Kidney (tissue), 14 donors: ENCODE results near the gene ATL1. TPM values are rescaled to one million over a fixed set of nuclear protein-coding genes. Genes with fewer than 3 reads are reported as not detected.

Experiments used
- DNase-seq, 5 donors: peaks; one replicate each; pipeline ENCODE4 v3.0.0-alpha.2; 2013 to 2020
- FAIRE-seq: peaks from 2 replicates; lab custom pipeline; 2012; peaks lifted over from hg19 to GRCh38; lab: Jason Lieb, UNC
- H3K27ac ChIP-seq, 2 donors: one replicate each; pipeline ENCODE4 v1.7.0; 2013; ENCODE audit warnings: low read depth in 2 of 2, low read length in 2 of 2, inconsistent platforms in 1 of 2
- H3K27me3 ChIP-seq: one replicate; pipeline ENCODE4 v1.7.1; 2013; ENCODE audit warnings: low read length, inconsistent platforms; ENCODE audit not compliant: control insufficient read depth, insufficient read depth
- H3K36me3 ChIP-seq, 3 donors: one replicate each; pipeline versions ENCODE4 v1.7.0 to v1.7.1; 2013; ENCODE audit warnings: low read length in 3 of 3, control low read depth in 1 of 3, inconsistent platforms in 1 of 3; ENCODE audit not compliant: insufficient read depth in 3 of 3, control insufficient read depth in 2 of 3
- H3K4me1 ChIP-seq, 3 donors: one replicate each; pipeline versions ENCODE4 v1.7.0 to v1.7.1; 2013; ENCODE audit warnings: low read length in 3 of 3, inconsistent platforms in 1 of 3, low read depth in 1 of 3; ENCODE audit not compliant: control insufficient read depth in 2 of 3, insufficient read depth in 2 of 3
- H3K4me3 ChIP-seq, 3 donors: one replicate each; pipeline versions ENCODE4 v1.7.0 to v1.8.1; 2013; ENCODE audit warnings: low read length in 3 of 3, control low read depth in 1 of 3, inconsistent platforms in 1 of 3
- H3K9ac ChIP-seq, 3 donors: one replicate each; pipeline versions ENCODE4 v1.7.0 to v1.7.1; 2013; ENCODE audit warnings: low read length in 3 of 3, control low read depth in 1 of 3, inconsistent platforms in 1 of 3
- H3K9me3 ChIP-seq, 3 donors: one replicate each; pipeline versions ENCODE4 v1.7.0 to v1.7.1; 2013; ENCODE audit warnings: low read length in 3 of 3, control low read depth in 1 of 3, inconsistent platforms in 1 of 3; ENCODE audit not compliant: control insufficient read depth in 2 of 3, insufficient read depth in 1 of 3
- CTCF ChIP-seq: IDR thresholded peaks from 3 replicates; pipeline ENCODE4 v1.5.1; 2012; ENCODE audit warnings: mild to moderate bottlenecking, moderate library complexity, borderline replicate concordance; ENCODE audit not compliant: insufficient read depth; ENCODE audit errors: extremely low read depth
- intact Hi-C: fragments of 100-400 bp; cut with DNase I; formaldehyde crosslinking; loops from one replicate; pipeline ENCODE4 v1.11.1; 2022
- polyA plus RNA-seq: library from polyadenylated mRNA; stranded (reverse); fragments of 350-450 nt; fragmentation: Illumina TruSeq; extraction: RNeasy Lipid Tissue Mini Kit (QIAGEN cat#74804); gene quantifications from one replicate; pipeline ENCODE4 v1.2.3, GENCODE V29; 2014; ENCODE audit warnings: low read depth, low replicate concordance; ENCODE audit not compliant: insufficient read depth
- total RNA-seq: library from RNA; stranded (reverse); fragmentation: NEBNext Ultra II Directional; extraction: Animal tissue kit (Norgen Biotek cat#: 25700); gene quantifications from one replicate; pipeline ENCODE4 v1.2.1, GENCODE V29; 2021
- donor health status: control.
- donor health status: control.
- donor health status: control.
- donor health status: control.
- donor health status: control.
- donor health status: DM: yes; HTN: yes; CAD: no.
- donor health status: Normal renal cell carcinoma (clear cell type).

ATL1 gene
- total and polyA plus RNA-seq, 2 donors from 2014 or later: 4.0 to 5.9 TPM

- H3K27ac ChIP-seq: no peak overlapping the region
- no peak overlapping the region for H3K9ac ChIP-seq
- H3K4me1 ChIP-seq: peaks cover 0 to 3% (median 0%) of the 10 kb centered on the region in 3 donors
- H3K4me3 ChIP-seq: no peak overlapping the region
- no peaks in the 10 kb centered on the region for H3K9me3 ChIP-seq
- no peak for TF ChIP-seq CTCF
- DNase-seq: no peak
- no peak for FAIRE-seq
- no peaks in the 10 kb centered on the region for H3K36me3 ChIP-seq
- intact Hi-C loops: no loop called here
- H3K27me3 ChIP-seq: no peaks in the 10 kb centered on the region
These were observed 43.9 kb upstream of the ATL1 start for GRCh38 chr14:50516091-50516490.

GRCh38 chr14:50520947-50521815 is 38.8 kb upstream of the ATL1 start:
- Histone ChIP-seq H3K27ac (no peak overlapping the region), H3K9ac (no peak overlapping the region), H3K9me3 (no peaks in the 10 kb centered on the region), H3K27me3 (no peaks in the 10 kb centered on the region), H3K4me3 (no peak overlapping the region), H3K4me1 (peaks cover 0 to 6% (median 6%) of the 10 kb centered on the region in 3 donors), H3K36me3 (no peaks in the 10 kb centered on the region)
- no peak for TF ChIP-seq CTCF
- no peak for FAIRE-seq
- no peak for DNase-seq
- intact Hi-C loops: no loop called here

- peaks cover 0 to 6% (median 6%) of the 10 kb centered on the region in 3 donors for H3K4me1 ChIP-seq
- FAIRE-seq: no peak
These were observed 38.0 kb upstream of the ATL1 start for GRCh38 chr14:50521912-50522341.

More at GRCh38 chr14:50521912-50522341, 38.0 kb upstream of the ATL1 start:
- DNase-seq: peak in 1 of 5 donors; percentile 9
- intact Hi-C loops: no loop called here
- H3K9ac ChIP-seq: no peak overlapping the region
- H3K9me3 ChIP-seq: no peaks in the 10 kb centered on the region
- H3K36me3 ChIP-seq: no peaks in the 10 kb centered on the region
- no peak overlapping the region for H3K27ac ChIP-seq
- H3K27me3 ChIP-seq: no peaks in the 10 kb centered on the region
- no peak for TF ChIP-seq CTCF
- no peak overlapping the region for H3K4me3 ChIP-seq
